MM.1S (cell line): Measurements from ENCODE around the gene EZH1.

Source experiments
- CTCF ChIP-seq: fragments of 300-600 bp; sonication (generic); IDR thresholded peaks from 2 replicates; pipeline ENCODE4 v1.5.1; 2016; ENCODE audit warnings: antibody characterized with exemption, low read length, mixed read lengths
- EZH2 ChIP-seq: fragments of 300-600 bp; sonication (generic); optimal IDR thresholded peaks from 2 replicates; pipeline ENCODE3; 2017; ENCODE audit warnings: low read depth, mild to moderate bottlenecking, antibody characterized with exemption, low read length, mixed read lengths
- EZH2phosphoT487 ChIP-seq: fragments of 300-600 bp; sonication (generic); IDR thresholded peaks from 2 replicates; pipeline ENCODE4 v1.6.1; 2018; ENCODE audit warnings: antibody characterized with exemption, low read length

- TF ChIP-seq EZH2, result no peak
- no peak for TF ChIP-seq CTCF
- no peak for TF ChIP-seq EZH2phosphoT487
Observed at GRCh38 chr17:42669705-42669976, 75.2 kb downstream of the EZH1 start.
